GM21528 (cell line): Measurements from ENCODE around the gene CCDC159.

Source experiments
- ATAC-seq: cut with Tn5 transposase; IDR thresholded peaks from one replicate; pipeline ENCODE4 v1.9.1; 2021; ENCODE audit warnings: mild to moderate bottlenecking, moderate library complexity; ENCODE audit not compliant: unreplicated experiment, low FRiP score

The CCDC159 gene

GRCh38 chr19:11387162-11388034, 41.1 kb downstream of the CCDC159 start:
- no peak for ATAC-seq

GRCh38 chr19:11390359-11390758, 44.0 kb downstream of the CCDC159 start:
- ATAC-seq = no peak

GRCh38 chr19:11390933-11391680, 44.8 kb downstream of the CCDC159 start:
- no peak for ATAC-seq

GRCh38 chr19:11397089-11397610, 50.8 kb downstream of the CCDC159 start:
- ATAC-seq = no peak

GRCh38 chr19:11399667-11400066, 53.3 kb downstream of the CCDC159 start:
- no peak for ATAC-seq

GRCh38 chr19:11400798-11401197, 54.5 kb downstream of the CCDC159 start:
- no peak for ATAC-seq

GRCh38 chr19:11401808-11402543, 55.7 kb downstream of the CCDC159 start:
- no peak for ATAC-seq
